NOMO-1 treated with dmso at 0.1 percent for 144 hours (cell line): ENCODE results near the gene DISP1.

Experiments used
- DNase-seq: peaks from one replicate; lab custom pipeline; 2025; ENCODE audit not compliant: unreplicated experiment; lab: John Stamatoyannopoulos, UW

DISP1 gene

GRCh38 chr1:222791006-222791710, 23.7 kb upstream of the DISP1 start:
- no peak for DNase-seq

- DNase-seq = no peak
These were observed 22.1 kb upstream of the DISP1 start for GRCh38 chr1:222792744-222793143.

- no peak for DNase-seq
These were observed 20.0 kb upstream of the DISP1 start for GRCh38 chr1:222794656-222795474.

- DNase-seq = no peak
These were observed 16.7 kb upstream of the DISP1 start for GRCh38 chr1:222798116-222798515.

- DNase-seq = no peak
These were observed 15.9 kb upstream of the DISP1 start for GRCh38 chr1:222798975-222799374.

- DNase-seq = no peak
These were observed 13.8 kb upstream of the DISP1 start for GRCh38 chr1:222801067-222801466.

GRCh38 chr1:222811671-222812070, 3.2 kb upstream of the DISP1 start:
- no peak for DNase-seq

- no peak for DNase-seq
These were observed 838 bp upstream of the DISP1 start for GRCh38 chr1:222813866-222814535.

GRCh38 chr1:222815440-222815765, 564 bp downstream of the DISP1 start:
- DNase-seq = no peak

GRCh38 chr1:222817529-222817928, 2.7 kb downstream of the DISP1 start:
- no peak for DNase-seq

- no peak for DNase-seq
These were observed 3.3 kb downstream of the DISP1 start for GRCh38 chr1:222818171-222818570.

GRCh38 chr1:222820171-222820712, 5.4 kb downstream of the DISP1 start:
- DNase-seq = no peak

GRCh38 chr1:222821239-222821638, 6.4 kb downstream of the DISP1 start:
- no peak for DNase-seq

- no peak for DNase-seq
These were observed 8.9 kb downstream of the DISP1 start for GRCh38 chr1:222823695-222824094.

- no peak for DNase-seq
These were observed 9.8 kb downstream of the DISP1 start for GRCh38 chr1:222824641-222825040.

GRCh38 chr1:222828939-222829338, 14.1 kb downstream of the DISP1 start:
- DNase-seq = no peak

GRCh38 chr1:222829868-222830267, 15.0 kb downstream of the DISP1 start:
- no peak for DNase-seq

- no peak for DNase-seq
These were observed 18.6 kb downstream of the DISP1 start for GRCh38 chr1:222833356-222833876.

- no peak for DNase-seq
These were observed 28.9 kb downstream of the DISP1 start for GRCh38 chr1:222843469-222844410.

GRCh38 chr1:222844411-222844779, 29.6 kb downstream of the DISP1 start:
- no peak for DNase-seq
